ENCODE results near the gene LUM. TPM values are rescaled to one million over a fixed set of nuclear protein-coding genes. Genes with fewer than 3 reads are reported as not detected.

LUM gene
- polyA plus RNA-seq (2012; ENCODE audit: missing spikeins) = not detected

DNA sequence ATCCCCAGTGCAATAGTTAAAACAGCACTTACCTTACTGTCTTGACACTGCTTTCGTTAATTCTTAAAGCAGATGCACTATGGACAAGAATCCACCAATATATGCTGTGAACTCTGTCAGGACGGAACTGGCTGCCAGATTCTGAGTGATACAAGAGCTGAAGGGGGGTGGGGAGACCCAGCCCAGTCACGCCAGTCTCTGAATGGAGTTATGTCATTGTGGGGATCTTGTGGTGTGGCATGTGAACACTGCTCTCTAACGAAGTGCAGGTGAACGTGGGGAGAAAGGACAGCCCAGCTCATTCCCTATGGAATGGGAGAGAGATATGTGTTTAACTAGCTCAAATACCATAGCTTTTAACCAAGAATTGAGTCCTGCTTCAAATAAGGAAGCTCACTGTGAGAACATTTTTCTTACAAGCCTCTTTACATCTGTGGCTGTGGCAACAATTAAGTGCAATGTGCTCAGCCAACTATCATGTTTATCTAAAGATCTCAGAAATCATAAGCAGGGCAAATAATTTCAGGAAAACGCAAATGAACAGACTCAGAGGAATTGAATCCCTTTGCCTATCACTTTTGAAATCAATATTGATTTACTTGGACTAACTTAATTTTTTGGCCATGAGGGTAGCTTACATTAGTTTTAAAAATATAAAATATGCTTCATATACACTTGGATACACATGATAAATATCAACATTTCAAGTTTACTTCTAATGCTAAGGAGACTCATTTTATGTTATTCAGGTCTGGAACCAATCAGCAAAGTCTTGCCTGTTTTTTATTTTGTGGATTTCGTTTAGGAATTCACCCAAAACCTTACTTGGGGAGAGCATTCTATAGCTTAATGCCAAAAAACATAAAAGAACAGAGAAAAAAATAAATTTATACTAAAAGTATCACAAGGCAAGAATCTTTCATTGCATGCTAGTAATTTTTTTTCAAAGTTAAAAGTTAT, at the start of gene LUM:
Gene LUM, minus strand, starts transcription at position 129 of the 960 bp plus-strand sequence. CDS start 2,515 bp downstream, outside the sequence.
- DNase-seq (ENCODE audit: insufficient read length) (no peak), FAIRE-seq (no peak)
- no peak for TF ChIP-seq POLR2A (IDR thresholded peaks at IDR 0.05; ENCODE audit: low read depth, low read length)
- no peak for TF ChIP-seq POLR2AphosphoS5 (IDR thresholded peaks at IDR 0.05; ENCODE audit: low read depth, low read length)
- no peak for TF ChIP-seq TAF1 (IDR thresholded peaks at IDR 0.05; ENCODE audit: borderline replicate concordance, low read depth, low read length)

- DNase-seq (ENCODE audit: insufficient read length) (no peak), FAIRE-seq (no peak)
- TF ChIP-seq TAF1 (IDR thresholded peaks at IDR 0.05; ENCODE audit: borderline replicate concordance, low read depth, low read length) = no peak
- no peak for TF ChIP-seq POLR2A (IDR thresholded peaks at IDR 0.05; ENCODE audit: low read depth, low read length)
- TF ChIP-seq POLR2AphosphoS5 (IDR thresholded peaks at IDR 0.05; ENCODE audit: low read depth, low read length) = no peak
Measured at GRCh38 chr12:91161009-91161408, 49.7 kb upstream of the LUM start.

DNA sequence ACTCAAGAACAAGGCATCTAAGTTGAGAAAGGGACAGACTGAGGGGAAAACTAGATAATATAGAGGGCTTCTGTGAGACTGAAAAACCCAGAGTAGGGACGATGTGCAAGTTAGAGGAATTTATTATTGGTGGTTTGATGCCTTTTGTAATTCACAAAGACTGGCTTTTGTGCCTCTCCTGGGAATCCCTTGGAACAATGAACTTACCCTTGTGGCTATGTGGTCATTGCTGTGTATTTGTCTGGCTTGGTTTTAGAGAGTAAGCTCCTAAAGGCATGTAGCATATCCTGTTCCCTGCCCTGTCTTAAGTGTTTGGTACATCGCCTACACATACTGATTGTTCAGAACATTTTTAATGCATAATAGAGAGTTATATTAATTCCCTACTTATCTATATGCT, 44.7 kb upstream of the LUM start:
- FAIRE-seq = no peak
- no peak for TF ChIP-seq POLR2A (IDR thresholded peaks at IDR 0.05; ENCODE audit: low read depth, low read length)
- TF ChIP-seq POLR2AphosphoS5 (IDR thresholded peaks at IDR 0.05; ENCODE audit: low read depth, low read length) = no peak
- no peak for TF ChIP-seq TAF1 (IDR thresholded peaks at IDR 0.05; ENCODE audit: borderline replicate concordance, low read depth, low read length)
- DNase-seq (ENCODE audit: insufficient read length) = no peak

DNA sequence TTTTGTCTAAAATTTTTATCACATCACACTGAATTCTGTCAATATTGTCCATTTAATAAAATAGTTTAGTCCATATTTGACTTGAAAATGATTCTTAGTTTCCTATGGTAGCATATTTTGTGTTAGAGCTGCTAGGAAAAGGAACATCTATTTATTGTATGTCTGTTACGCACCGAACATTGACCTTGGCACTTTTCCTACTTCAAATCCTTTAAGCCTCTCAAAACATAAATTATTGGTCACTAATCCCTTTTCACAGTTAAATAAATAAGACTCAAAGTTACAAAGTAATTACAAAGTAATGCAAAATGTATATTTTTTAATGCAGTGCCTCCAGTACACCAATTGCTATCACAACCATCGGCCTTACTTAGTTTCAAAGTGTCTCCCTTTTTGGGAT, 42.8 kb upstream of the LUM start:
- no peak for DNase-seq (ENCODE audit: insufficient read length)
- FAIRE-seq = no peak
- TF ChIP-seq TAF1 (IDR thresholded peaks at IDR 0.05; ENCODE audit: borderline replicate concordance, low read depth, low read length) (no peak), POLR2AphosphoS5 (IDR thresholded peaks at IDR 0.05; ENCODE audit: low read depth, low read length) (no peak), POLR2A (IDR thresholded peaks at IDR 0.05; ENCODE audit: low read depth, low read length) (no peak)

DNA sequence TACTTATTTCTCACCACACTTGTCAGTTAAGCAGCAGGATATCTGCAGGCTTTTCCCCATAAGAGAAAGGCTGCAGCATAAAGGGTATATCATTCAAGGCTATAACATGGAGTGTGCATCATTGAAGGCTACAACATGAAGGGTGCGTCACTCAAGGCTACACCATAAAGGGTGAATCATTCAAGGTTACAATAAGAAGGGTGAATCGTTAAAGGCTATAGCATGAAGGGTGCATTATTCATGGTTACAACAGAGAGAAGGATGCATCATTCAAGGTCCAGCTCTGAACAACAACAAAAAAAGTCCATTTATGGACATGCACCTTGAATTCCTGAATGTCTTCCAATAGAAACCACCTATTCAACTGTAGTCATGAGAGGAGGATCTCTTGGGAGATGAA, 32.8 kb upstream of the LUM start:
- no peak for DNase-seq (ENCODE audit: insufficient read length)
- no peak for FAIRE-seq

GRCh38 chr12:91143206-91143605, 31.9 kb upstream of the LUM start:
- FAIRE-seq (no peak), DNase-seq (ENCODE audit: insufficient read length) (no peak)
- TF ChIP-seq TAF1 (IDR thresholded peaks at IDR 0.05; ENCODE audit: borderline replicate concordance, low read depth, low read length) = no peak
- TF ChIP-seq POLR2A (IDR thresholded peaks at IDR 0.05; ENCODE audit: low read depth, low read length) = no peak
- no peak for TF ChIP-seq POLR2AphosphoS5 (IDR thresholded peaks at IDR 0.05; ENCODE audit: low read depth, low read length)

More for the DNA sequence above, 32.8 kb upstream of the LUM start:
- no peak for TF ChIP-seq TAF1 (IDR thresholded peaks at IDR 0.05; ENCODE audit: borderline replicate concordance, low read depth, low read length)
- TF ChIP-seq POLR2AphosphoS5 (IDR thresholded peaks at IDR 0.05; ENCODE audit: low read depth, low read length) = no peak
- TF ChIP-seq POLR2A (IDR thresholded peaks at IDR 0.05; ENCODE audit: low read depth, low read length) = no peak

DNA sequence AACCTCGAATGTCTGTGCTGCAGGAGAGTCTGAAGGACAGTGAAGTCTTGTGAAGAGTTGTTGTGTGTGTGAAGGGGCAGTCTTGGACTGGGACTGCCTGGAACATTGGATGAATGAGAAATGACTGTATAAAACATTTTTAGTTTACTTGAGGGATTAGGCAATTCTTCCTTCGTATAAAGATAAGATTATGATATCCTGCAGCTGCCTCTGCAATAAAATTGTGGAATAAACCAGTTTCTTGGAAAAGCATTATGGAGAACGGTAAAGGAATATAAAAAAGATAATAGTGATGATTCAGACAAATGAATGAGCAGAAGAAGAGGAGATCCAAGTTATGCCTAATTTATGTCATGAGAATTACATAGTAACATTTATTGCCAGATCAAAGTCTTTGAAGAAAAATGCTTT, 30.9 kb upstream of the LUM start:
- no peak for TF ChIP-seq POLR2AphosphoS5 (IDR thresholded peaks at IDR 0.05; ENCODE audit: low read depth, low read length)
- no peak for TF ChIP-seq POLR2A (IDR thresholded peaks at IDR 0.05; ENCODE audit: low read depth, low read length)
- TF ChIP-seq TAF1 (IDR thresholded peaks at IDR 0.05; ENCODE audit: borderline replicate concordance, low read depth, low read length) = no peak
- no peak for DNase-seq (ENCODE audit: insufficient read length)
- FAIRE-seq = no peak

DNA sequence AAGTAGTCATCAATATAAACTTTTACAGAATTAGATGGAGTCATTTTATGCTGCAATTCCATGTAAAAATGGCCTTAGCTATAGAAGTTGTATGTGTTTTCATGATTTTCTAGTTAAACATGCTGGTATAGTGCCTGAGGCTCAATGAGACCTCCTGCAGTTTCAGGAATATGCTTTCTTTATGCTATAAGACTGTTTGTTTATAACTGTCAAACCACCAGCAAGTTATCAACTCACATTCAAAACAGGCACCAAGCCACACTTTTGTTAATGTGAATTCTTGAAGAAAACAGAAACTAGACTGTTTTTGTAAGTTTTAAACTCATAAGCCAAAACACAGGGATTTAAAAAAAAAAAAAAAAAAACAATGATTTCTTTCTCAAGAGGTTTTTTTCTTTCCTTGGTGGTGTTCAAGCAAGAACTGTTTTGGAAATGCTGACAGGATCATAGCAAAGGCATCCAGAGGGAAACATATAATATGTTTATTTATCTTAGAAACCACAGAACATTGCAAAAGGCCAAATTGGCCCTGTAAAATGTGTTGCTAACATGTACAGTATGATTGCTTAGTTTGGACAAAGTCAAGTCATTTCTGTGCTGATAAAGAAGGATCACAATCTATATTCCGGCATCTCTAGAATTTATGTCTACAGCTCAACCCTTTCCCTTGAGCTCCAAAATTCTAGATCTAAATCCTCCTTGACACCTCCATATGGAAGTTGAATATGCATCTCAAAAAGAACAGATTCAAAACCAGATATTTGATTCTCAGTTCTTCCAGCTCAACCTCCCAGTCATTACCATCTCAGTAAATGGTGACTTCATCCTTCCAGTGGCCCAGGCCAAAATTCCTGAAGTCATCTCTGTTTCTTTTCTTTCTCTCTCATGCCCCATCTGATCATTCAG, 29.0 kb upstream of the LUM start:
- no peak for TF ChIP-seq POLR2AphosphoS5 (IDR thresholded peaks at IDR 0.05; ENCODE audit: low read depth, low read length)
- FAIRE-seq = no peak
- no peak for DNase-seq (ENCODE audit: insufficient read length)

DNA sequence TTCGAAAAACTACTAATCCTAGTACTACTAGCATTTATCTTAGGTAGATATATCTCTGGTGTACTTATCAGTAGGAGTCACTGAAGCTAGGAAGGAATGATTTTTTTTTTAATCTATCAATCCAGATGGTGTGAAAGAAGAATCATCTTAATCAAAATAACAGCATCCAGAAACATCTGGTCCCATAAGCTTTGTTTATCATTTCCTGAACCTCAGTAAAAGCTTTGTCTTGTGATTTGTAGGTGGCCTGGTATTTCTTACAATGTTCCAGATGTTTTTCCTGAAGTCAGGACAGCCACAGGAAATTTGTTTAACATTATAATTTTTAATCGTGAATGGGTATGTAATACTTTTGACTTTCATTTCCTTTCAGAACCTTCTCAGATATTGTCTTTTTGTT, 28.0 kb upstream of the LUM start:
- no peak for DNase-seq (ENCODE audit: insufficient read length)
- TF ChIP-seq POLR2A (IDR thresholded peaks at IDR 0.05; ENCODE audit: low read depth, low read length) (no peak), TAF1 (IDR thresholded peaks at IDR 0.05; ENCODE audit: borderline replicate concordance, low read depth, low read length) (no peak), POLR2AphosphoS5 (IDR thresholded peaks at IDR 0.05; ENCODE audit: low read depth, low read length) (no peak)
- FAIRE-seq = no peak

- TF ChIP-seq TAF1 (IDR thresholded peaks at IDR 0.05; ENCODE audit: borderline replicate concordance, low read depth, low read length) (no peak), POLR2A (IDR thresholded peaks at IDR 0.05; ENCODE audit: low read depth, low read length) (no peak), POLR2AphosphoS5 (IDR thresholded peaks at IDR 0.05; ENCODE audit: low read depth, low read length) (no peak)
- no peak for DNase-seq (ENCODE audit: insufficient read length)
- no peak for FAIRE-seq
Measured at GRCh38 chr12:91138337-91138920, 27.1 kb upstream of the LUM start.

GRCh38 chr12:91133871-91134270, 22.6 kb upstream of the LUM start:
- TF ChIP-seq POLR2AphosphoS5 (IDR thresholded peaks at IDR 0.05; ENCODE audit: low read depth, low read length) (no peak), POLR2A (IDR thresholded peaks at IDR 0.05; ENCODE audit: low read depth, low read length) (no peak), TAF1 (IDR thresholded peaks at IDR 0.05; ENCODE audit: borderline replicate concordance, low read depth, low read length) (no peak)
- no peak for DNase-seq (ENCODE audit: insufficient read length)
- FAIRE-seq = no peak
